Measurements from ENCODE around the gene GSE1. TPM values are rescaled to one million over a fixed set of nuclear protein-coding genes. Genes with fewer than 3 reads are reported as not detected.
A peak's percentile ranks its signal among the peaks of the same experiment; 100 is the strongest.

Gene GSE1
- total and polyA plus RNA-seq, 2 of the 13 experiments (the other 11 are each of a cell fraction or from before 2014, with no cell fraction given): 16.1 to 31.2 TPM

DNA sequence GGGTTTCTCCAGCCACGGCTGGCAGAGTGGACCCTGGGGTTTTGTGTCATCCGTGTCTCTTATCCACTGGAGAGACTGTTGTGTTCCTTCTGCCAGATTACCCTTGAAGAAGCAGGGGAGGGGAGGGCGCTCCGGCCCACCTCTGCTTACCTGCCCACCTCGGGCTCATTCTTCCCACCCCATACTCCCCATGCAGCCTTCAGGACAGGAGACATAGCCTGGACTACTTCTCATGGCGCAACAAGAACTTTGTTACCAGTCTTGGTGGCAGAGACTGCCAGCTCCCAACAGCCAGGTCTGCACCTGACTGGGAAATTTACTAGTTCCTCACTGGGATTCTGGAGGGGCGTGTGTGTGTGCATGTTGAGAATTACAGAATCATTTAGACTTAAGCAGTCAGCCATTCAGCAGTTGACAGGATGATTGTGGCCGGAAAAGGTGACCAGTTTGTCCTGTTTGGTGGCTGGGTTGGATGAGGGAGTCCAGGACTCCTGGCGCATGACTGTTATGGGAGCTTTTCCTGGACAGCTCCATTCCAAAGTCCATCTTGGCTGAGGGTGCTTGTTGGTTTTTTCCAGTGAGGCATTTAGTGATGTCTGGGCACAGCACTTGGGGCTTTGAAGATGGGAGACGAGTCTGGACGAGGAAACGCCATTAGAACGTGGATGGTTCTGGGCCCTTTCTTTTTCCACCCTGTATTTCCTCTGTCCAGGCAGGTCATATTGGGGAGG is 8.7 kb downstream of the GSE1 start (continued):
- TF ChIP-seq MTA3 (CRISPR knock-in tag; IDR thresholded peaks at IDR 0.05) (no peak), ZC3H4 (CRISPR knock-in tag; IDR thresholded peaks at IDR 0.05; ENCODE audit: borderline replicate concordance) (no peak), NR1H2 (CRISPR knock-in tag; IDR thresholded peaks at IDR 0.05; ENCODE audit: borderline replicate concordance, low read depth) (no peak), ZNF44 (CRISPR knock-in tag; IDR thresholded peaks at IDR 0.05) (no peak), TOE1 (CRISPR knock-in tag; IDR thresholded peaks at IDR 0.05) (no peak), ISX (CRISPR knock-in tag; conservative IDR thresholded peaks at IDR 0.05) (no peak), ZNF263 (CRISPR knock-in tag; IDR thresholded peaks at IDR 0.05) (0 out of 2 replicates have a peak, but pooled peaks have one; percentile 52), ESRRA (CRISPR knock-in tag; IDR thresholded peaks at IDR 0.05; ENCODE audit: low read depth) (no peak; the same call in 1 of the 2 replicates), PITX1 (CRISPR knock-in tag; IDR thresholded peaks at IDR 0.05) (peak; percentile 15; the same call in 1 of the 2 replicates), MLLT10 (CRISPR knock-in tag; IDR thresholded peaks at IDR 0.05) (no peak)
- TF ChIP-seq, protein P1, sequence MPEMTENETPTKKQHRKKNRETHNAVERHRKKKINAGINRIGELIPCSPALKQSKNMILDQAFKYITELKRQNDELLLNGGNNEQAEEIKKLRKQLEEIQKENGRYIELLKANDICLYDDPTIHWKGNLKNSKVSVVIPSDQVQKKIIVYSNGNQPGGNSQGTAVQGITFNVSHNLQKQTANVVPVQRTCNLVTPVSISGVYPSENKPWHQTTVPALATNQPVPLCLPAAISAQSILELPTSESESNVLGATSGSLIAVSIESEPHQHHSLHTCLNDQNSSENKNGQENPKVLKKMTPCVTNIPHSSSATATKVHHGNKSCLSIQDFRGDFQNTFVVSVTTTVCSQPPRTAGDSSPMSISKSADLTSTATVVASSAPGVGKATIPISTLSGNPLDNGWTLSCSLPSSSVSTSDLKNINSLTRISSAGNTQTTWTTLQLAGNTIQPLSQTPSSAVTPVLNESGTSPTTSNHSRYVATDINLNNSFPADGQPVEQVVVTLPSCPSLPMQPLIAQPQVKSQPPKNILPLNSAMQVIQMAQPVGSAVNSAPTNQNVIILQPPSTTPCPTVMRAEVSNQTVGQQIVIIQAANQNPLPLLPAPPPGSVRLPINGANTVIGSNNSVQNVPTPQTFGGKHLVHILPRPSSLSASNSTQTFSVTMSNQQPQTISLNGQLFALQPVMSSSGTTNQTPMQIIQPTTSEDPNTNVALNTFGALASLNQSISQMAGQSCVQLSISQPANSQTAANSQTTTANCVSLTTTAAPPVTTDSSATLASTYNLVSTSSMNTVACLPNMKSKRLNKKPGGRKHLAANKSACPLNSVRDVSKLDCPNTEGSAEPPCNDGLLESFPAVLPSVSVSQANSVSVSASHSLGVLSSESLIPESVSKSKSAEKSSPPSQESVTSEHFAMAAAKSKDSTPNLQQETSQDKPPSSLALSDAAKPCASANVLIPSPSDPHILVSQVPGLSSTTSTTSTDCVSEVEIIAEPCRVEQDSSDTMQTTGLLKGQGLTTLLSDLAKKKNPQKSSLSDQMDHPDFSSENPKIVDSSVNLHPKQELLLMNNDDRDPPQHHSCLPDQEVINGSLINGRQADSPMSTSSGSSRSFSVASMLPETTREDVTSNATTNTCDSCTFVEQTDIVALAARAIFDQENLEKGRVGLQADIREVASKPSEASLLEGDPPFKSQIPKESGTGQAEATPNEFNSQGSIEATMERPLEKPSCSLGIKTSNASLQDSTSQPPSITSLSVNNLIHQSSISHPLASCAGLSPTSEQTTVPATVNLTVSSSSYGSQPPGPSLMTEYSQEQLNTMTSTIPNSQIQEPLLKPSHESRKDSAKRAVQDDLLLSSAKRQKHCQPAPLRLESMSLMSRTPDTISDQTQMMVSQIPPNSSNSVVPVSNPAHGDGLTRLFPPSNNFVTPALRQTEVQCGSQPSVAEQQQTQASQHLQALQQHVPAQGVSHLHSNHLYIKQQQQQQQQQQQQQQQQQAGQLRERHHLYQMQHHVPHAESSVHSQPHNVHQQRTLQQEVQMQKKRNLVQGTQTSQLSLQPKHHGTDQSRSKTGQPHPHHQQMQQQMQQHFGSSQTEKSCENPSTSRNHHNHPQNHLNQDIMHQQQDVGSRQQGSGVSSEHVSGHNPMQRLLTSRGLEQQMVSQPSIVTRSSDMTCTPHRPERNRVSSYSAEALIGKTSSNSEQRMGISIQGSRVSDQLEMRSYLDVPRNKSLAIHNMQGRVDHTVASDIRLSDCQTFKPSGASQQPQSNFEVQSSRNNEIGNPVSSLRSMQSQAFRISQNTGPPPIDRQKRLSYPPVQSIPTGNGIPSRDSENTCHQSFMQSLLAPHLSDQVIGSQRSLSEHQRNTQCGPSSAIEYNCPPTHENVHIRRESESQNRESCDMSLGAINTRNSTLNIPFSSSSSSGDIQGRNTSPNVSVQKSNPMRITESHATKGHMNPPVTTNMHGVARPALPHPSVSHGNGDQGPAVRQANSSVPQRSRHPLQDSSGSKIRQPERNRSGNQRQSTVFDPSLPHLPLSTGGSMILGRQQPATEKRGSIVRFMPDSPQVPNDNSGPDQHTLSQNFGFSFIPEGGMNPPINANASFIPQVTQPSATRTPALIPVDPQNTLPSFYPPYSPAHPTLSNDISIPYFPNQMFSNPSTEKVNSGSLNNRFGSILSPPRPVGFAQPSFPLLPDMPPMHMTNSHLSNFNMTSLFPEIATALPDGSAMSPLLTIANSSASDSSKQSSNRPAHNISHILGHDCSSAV (CRISPR knock-in tag; IDR thresholded peaks at IDR 0.05; ENCODE audit: borderline replicate concordance): no peak
- TF ChIP-seq, protein P2, sequence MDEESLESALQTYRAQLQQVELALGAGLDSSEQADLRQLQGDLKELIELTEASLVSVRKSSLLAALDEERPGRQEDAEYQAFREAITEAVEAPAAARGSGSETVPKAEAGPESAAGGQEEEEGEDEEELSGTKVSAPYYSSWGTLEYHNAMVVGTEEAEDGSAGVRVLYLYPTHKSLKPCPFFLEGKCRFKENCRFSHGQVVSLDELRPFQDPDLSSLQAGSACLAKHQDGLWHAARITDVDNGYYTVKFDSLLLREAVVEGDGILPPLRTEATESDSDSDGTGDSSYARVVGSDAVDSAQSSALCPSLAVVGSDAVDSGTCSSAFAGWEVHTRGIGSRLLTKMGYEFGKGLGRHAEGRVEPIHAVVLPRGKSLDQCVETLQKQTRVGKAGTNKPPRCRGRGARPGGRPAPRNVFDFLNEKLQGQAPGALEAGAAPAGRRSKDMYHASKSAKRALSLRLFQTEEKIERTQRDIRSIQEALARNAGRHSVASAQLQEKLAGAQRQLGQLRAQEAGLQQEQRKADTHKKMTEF (CRISPR knock-in tag; IDR thresholded peaks at IDR 0.05): no peak
- TF ChIP-seq, protein P3, sequence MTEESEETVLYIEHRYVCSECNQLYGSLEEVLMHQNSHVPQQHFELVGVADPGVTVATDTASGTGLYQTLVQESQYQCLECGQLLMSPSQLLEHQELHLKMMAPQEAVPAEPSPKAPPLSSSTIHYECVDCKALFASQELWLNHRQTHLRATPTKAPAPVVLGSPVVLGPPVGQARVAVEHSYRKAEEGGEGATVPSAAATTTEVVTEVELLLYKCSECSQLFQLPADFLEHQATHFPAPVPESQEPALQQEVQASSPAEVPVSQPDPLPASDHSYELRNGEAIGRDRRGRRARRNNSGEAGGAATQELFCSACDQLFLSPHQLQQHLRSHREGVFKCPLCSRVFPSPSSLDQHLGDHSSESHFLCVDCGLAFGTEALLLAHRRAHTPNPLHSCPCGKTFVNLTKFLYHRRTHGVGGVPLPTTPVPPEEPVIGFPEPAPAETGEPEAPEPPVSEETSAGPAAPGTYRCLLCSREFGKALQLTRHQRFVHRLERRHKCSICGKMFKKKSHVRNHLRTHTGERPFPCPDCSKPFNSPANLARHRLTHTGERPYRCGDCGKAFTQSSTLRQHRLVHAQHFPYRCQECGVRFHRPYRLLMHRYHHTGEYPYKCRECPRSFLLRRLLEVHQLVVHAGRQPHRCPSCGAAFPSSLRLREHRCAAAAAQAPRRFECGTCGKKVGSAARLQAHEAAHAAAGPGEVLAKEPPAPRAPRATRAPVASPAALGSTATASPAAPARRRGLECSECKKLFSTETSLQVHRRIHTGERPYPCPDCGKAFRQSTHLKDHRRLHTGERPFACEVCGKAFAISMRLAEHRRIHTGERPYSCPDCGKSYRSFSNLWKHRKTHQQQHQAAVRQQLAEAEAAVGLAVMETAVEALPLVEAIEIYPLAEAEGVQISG (CRISPR knock-in tag; IDR thresholded peaks at IDR 0.05): no peak; the same call in 1 of the 2 replicates
